Measurements from ENCODE around the gene NCAPH2. TPM values are rescaled to one million over a fixed set of nuclear protein-coding genes. Genes with fewer than 3 reads are reported as not detected.

The NCAPH2 gene
- total and polyA plus RNA-seq, 2 experiments from 2014 or later, result 28.6 to 61.0 TPM

DNA sequence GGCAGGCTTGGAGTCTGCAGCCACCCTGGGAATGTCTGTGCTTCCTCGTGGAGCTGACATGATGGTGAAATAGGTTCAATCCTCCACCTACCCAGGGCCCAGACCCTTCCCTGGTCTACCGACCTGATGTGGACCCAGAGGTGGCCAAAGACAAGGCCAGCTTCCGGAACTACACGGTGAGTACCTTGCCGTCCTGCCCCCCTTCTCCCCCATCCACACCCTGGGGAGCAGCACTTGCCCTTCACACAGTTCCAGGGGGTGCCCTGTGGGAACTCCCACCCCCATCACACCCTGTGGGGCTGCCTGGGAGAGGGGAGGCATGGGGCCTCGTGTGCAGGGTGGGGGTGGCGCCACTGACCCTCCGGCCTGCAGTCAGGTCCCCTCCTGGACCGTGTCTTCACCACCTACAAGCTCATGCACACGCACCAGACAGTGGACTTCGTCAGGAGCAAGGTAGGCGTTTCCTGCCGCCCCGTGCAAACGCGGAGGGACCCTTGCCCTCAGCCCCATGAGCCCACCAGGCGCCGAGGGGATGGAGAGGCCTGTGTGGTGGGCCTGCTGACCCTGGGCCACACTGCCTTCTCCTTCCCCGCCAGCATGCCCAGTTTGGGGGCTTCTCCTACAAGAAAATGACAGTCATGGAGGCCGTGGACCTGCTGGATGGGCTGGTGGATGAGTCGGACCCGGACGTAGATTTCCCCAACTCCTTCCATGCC lies 20.6 kb upstream of the NCAPH2 start:
- H3K36me3 ChIP-seq (ENCODE audit: low read depth), result no peaks in the 10 kb centered on the region
- no peak overlapping the region for H3K4me3 ChIP-seq
- no peaks in the 10 kb centered on the region for H3F3A ChIP-seq (ENCODE audit: insufficient read depth)
- DNase-seq, result no peak
- in situ Hi-C loops (cut with MboI), result no loop called here
- no peaks in the 10 kb centered on the region for H3K9me2 ChIP-seq (ENCODE audit: insufficient read depth)
- no peak overlapping the region for H3K4me2 ChIP-seq (ENCODE audit: unreplicated experiment)
- no peaks in the 10 kb centered on the region for H3K79me2 ChIP-seq (ENCODE audit: insufficient read depth)
- H2AFZ ChIP-seq, result no peak overlapping the region
- no peak overlapping the region for H3K27ac ChIP-seq
- WGBS, 2 experiments (ENCODE audit: low coverage in 1 of 2, low lambda C conversion rate in 2 of 2, missing lambda C conversion rate in 2 of 2), result 65 to 72% methylated on average over 20 to 23 of the region's 23 CpGs
- 0 out of 2 replicates have a peak, but pooled peaks cover 3% of the 10 kb centered on the region for H3K4me1 ChIP-seq (ENCODE audit: insufficient read depth)
- H3K9ac ChIP-seq, result no peak overlapping the region
- TF ChIP-seq EZH2 (IDR thresholded peaks at IDR 0.05; ENCODE audit: insufficient read depth, poor library complexity, severe bottlenecking) (no peak), EZH2phosphoT487 (IDR thresholded peaks at IDR 0.05; ENCODE audit: insufficient read depth, low read depth) (no peak)
- no peaks in the 10 kb centered on the region for H3K9me3 ChIP-seq (ENCODE audit: low read depth)
- no peaks in the 10 kb centered on the region for H4K20me1 ChIP-seq (ENCODE audit: insufficient read depth)
- no peaks in the 10 kb centered on the region for H3K27me3 ChIP-seq (replicated peaks; ENCODE audit: insufficient read depth)

DNA sequence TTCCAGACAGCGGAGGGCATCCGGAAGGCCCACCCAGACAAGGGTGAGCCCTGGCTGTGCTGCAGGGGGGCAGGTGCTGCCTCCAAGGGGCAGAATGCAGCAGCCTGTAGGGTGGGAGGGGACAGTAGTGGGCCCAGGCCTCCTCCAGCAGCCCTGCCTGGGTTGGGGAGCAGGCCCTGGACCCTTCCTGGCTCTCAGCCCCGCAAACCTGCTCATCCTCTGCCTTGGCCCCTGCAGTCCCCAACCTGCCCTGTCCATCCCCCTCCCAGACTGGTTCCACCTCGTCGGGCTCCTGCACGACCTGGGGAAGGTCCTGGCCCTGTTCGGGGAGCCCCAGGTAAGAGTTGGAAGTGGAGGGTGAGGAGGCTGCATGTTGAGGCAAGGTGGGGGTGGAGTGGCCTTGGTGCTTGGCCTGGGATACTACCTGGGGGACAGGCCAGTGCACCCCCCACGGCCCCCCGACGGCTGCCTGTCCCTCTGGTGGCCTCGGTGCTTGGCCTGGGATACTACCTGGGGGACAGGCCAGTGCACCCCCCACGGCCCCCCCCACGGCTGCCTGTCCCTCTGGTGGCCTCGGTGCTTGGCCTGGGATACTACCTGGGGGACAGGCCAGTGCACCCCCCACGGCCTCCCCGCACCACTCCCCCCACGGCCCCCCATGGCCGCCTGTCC lies 19.9 kb upstream of the NCAPH2 start:
- Histone ChIP-seq H3K27me3 (replicated peaks; ENCODE audit: insufficient read depth) (no peaks in the 10 kb centered on the region), H3K36me3 (ENCODE audit: low read depth) (no peaks in the 10 kb centered on the region), H3K4me1 (ENCODE audit: insufficient read depth) (no peaks in the 10 kb centered on the region), H3K4me3 (no peak overlapping the region), H4K20me1 (ENCODE audit: insufficient read depth) (no peaks in the 10 kb centered on the region), H2AFZ (no peak overlapping the region), H3K9me3 (ENCODE audit: low read depth) (no peaks in the 10 kb centered on the region), H3F3A (ENCODE audit: insufficient read depth) (no peaks in the 10 kb centered on the region), H3K9ac (no peak overlapping the region), H3K27ac (no peak overlapping the region), H3K79me2 (ENCODE audit: insufficient read depth) (no peaks in the 10 kb centered on the region), H3K9me2 (ENCODE audit: insufficient read depth) (no peaks in the 10 kb centered on the region), H3K4me2 (ENCODE audit: unreplicated experiment) (no peak overlapping the region)
- DNase-seq, result no peak
- WGBS, 2 experiments (ENCODE audit: low coverage in 1 of 2, low lambda C conversion rate in 2 of 2, missing lambda C conversion rate in 2 of 2), result 70 to 75% methylated on average over 8 to 18 of the region's 18 CpGs
- in situ Hi-C loops (cut with MboI), result no loop called here
- no peak for TF ChIP-seq EZH2 (IDR thresholded peaks at IDR 0.05; ENCODE audit: insufficient read depth, poor library complexity, severe bottlenecking)
- no peak for TF ChIP-seq EZH2phosphoT487 (IDR thresholded peaks at IDR 0.05; ENCODE audit: insufficient read depth, low read depth)

DNA sequence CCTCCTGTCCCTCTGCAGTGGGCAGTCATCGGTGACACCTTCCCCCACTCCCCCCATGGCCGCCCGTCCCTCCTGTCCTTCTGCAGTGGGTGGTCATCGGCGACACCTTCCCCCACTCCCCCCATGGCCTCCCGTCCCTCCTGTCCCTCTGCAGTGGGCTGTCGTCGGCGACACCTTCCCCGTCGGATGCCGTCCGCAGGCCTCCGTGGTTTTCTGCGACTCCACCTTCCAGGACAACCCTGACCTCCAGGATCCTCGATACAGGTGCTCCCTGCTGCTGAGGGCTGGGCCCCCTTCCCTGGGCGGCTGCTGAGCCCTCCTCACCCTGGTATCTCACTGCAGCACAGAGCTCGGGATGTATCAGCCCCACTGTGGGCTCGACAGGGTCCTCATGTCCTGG lies 19.1 kb upstream of the NCAPH2 start:
- Histone ChIP-seq H3K36me3 (ENCODE audit: low read depth) (no peaks in the 10 kb centered on the region), H3K27me3 (replicated peaks; ENCODE audit: insufficient read depth) (no peaks in the 10 kb centered on the region), H3F3A (ENCODE audit: insufficient read depth) (no peaks in the 10 kb centered on the region), H3K9me2 (ENCODE audit: insufficient read depth) (no peaks in the 10 kb centered on the region), H3K9ac (no peak overlapping the region), H3K79me2 (ENCODE audit: insufficient read depth) (no peaks in the 10 kb centered on the region), H3K27ac (no peak overlapping the region), H4K20me1 (ENCODE audit: insufficient read depth) (no peaks in the 10 kb centered on the region), H3K4me3 (no peak overlapping the region), H3K4me1 (ENCODE audit: insufficient read depth) (no peaks in the 10 kb centered on the region), H3K4me2 (ENCODE audit: unreplicated experiment) (no peak overlapping the region), H2AFZ (no peak overlapping the region), H3K9me3 (ENCODE audit: low read depth) (no peaks in the 10 kb centered on the region)
- WGBS, 2 experiments (ENCODE audit: low coverage in 1 of 2, low lambda C conversion rate in 2 of 2, missing lambda C conversion rate in 2 of 2), result 69 to 78% methylated on average over 11 to 19 of the region's 19 CpGs
- in situ Hi-C loops (cut with MboI), result no loop called here
- DNase-seq, result no peak
- TF ChIP-seq EZH2 (IDR thresholded peaks at IDR 0.05; ENCODE audit: insufficient read depth, poor library complexity, severe bottlenecking) (no peak), EZH2phosphoT487 (IDR thresholded peaks at IDR 0.05; ENCODE audit: insufficient read depth, low read depth) (no peak)

DNA sequence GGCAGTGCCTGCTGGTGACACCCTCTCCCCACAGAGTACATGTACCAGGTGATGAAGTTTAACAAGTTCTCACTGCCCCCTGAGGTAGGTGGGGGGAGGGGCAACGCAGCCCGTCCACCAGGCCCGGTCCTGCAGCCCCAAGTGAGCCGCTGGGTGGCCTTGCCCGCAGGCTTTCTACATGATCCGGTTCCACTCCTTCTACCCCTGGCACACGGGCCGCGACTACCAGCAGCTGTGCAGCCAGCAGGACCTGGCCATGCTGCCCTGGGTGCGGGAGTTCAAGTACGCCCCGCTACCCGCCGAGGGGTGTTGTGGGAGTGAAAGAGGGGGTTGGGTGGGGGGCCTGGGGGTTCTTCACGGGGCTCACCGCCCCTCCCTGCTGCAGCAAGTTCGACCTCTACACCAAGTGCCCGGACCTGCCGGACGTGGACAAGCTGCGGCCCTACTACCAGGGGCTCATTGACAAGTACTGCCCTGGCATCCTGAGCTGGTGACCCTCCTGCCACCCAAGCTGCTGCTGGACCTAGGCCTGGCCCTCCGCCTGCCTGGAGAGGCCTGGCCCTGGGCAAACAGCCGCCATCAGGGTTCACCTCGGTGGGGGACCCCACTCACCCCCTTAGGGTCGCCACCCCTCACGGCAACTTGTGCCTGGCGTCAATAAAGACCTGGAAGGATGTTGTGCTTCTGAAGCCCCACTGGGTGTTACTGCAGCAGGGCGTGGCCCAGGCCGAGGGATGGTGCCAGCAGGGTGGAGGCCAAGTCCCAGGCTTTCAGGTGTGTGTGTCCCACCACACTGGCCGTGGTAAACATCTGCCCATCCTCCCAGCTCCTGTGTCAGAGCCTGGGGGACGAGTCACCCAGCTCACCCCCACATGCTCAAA lies 18.4 kb upstream of the NCAPH2 start:
- Histone ChIP-seq H3K36me3 (ENCODE audit: low read depth) (no peaks in the 10 kb centered on the region), H3K4me3 (no peak overlapping the region), H4K20me1 (ENCODE audit: insufficient read depth) (no peaks in the 10 kb centered on the region), H3K79me2 (ENCODE audit: insufficient read depth) (no peaks in the 10 kb centered on the region), H3K9ac (no peak overlapping the region), H3K9me2 (ENCODE audit: insufficient read depth) (no peaks in the 10 kb centered on the region), H2AFZ (no peak overlapping the region), H3K27me3 (replicated peaks; ENCODE audit: insufficient read depth) (no peaks in the 10 kb centered on the region), H3K9me3 (ENCODE audit: low read depth) (no peaks in the 10 kb centered on the region), H3K27ac (no peak overlapping the region), H3K4me2 (ENCODE audit: unreplicated experiment) (no peak overlapping the region), H3F3A (ENCODE audit: insufficient read depth) (no peaks in the 10 kb centered on the region), H3K4me1 (ENCODE audit: insufficient read depth) (no peaks in the 10 kb centered on the region)
- in situ Hi-C loops (cut with MboI), result no loop called here
- WGBS, 2 experiments (ENCODE audit: low coverage in 1 of 2, low lambda C conversion rate in 2 of 2, missing lambda C conversion rate in 2 of 2), result 71 to 74% methylated on average over 25 to 28 of the region's 31 CpGs
- no peak for DNase-seq
- no peak for TF ChIP-seq EZH2 (IDR thresholded peaks at IDR 0.05; ENCODE audit: insufficient read depth, poor library complexity, severe bottlenecking)

Measured in GM23248 (cell line).